RWPE1 (cell line): ENCODE measurements around the gene KRIT1.
A peak's percentile ranks its signal among the peaks of the same experiment; 100 is the strongest.

ENCODE experiments used
- CTCF ChIA-PET: fragments of 350-600 bp; sonication (Branson Sonifier 250); formaldehyde crosslinking; extraction: SDS; loops from one replicate; lab custom pipeline; 2021; lab: Yijun Ruan, JAX
- POLR2A ChIA-PET: fragments of 400-600 bp; formaldehyde crosslinking; extraction: SDS; loops from one replicate; lab custom pipeline; 2020; ENCODE audit warnings: antibody characterized with exemption; ENCODE audit not compliant: low non-redundant PET; lab: Yijun Ruan, JAX
- DNase-seq: peaks from one replicate; pipeline ENCODE4 v3.0.0; 2012; ENCODE audit warnings: low spot score
- H3K27ac ChIP-seq: fragments of 450-650 bp; 2 replicates; pipeline ENCODE4 v1.5.1; 2017
- CTCF ChIP-seq: fragments of 450-650 bp; conservative IDR thresholded peaks from 2 replicates; pipeline ENCODE4 v1.5.1; 2017; ENCODE audit warnings: low read depth, mild to moderate bottlenecking

The KRIT1 gene

DNA sequence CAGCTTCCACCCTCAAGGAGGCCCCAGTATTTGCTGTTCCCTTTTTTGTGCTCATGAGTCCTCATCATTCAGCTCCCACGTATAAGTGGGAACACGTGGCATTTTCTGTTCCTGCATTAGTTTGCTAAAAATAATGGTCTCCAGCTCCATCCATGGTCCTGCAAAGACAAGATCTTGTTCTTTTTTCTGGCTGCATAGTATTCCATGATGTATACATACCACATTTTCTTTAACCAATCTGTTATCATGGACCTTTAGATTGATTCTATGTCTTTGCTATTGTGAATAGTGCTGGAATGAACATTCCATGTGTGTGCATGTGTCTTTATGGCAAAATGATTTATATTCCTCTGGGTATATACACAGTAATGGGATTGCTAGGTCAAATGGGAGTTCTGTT, 17.0 kb downstream of the KRIT1 start:
- no peak for TF ChIP-seq CTCF
- H3K27ac ChIP-seq: no peak overlapping the region
- no peak for DNase-seq
- CTCF ChIA-PET: no interaction called here
- POLR2A ChIA-PET: no interaction called here

DNA sequence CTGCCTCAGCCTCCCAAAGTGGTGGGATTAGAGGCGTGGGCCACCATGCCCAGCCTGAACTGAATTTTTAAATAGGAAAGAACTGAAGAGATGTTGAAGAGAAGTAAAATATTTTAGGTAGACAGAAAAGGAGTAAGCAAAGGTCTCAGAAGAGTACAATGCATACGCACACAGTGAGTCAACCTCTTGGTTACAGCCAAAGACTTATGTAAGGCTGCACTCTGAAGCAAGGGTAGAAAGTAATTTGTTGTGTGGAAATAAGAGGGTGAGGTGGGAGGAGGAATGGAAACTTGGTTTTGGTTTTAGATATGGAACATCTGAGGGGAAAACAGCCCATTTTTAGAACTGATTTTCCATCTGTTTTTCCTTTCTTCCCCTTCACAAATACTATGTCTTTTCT, 17.6 kb downstream of the KRIT1 start:
- no peak overlapping the region for H3K27ac ChIP-seq
- no peak for TF ChIP-seq CTCF
- ChIA-PET CTCF (no interaction called here), POLR2A (no interaction called here)
- no peak for DNase-seq

GRCh38 chr7:92226981-92227380, 18.7 kb downstream of the KRIT1 start:
- no peak for DNase-seq
- ChIA-PET POLR2A (no interaction called here), CTCF (no interaction called here)
- no peak for TF ChIP-seq CTCF
- H3K27ac ChIP-seq: peak overlapping the region; percentile 5; the same call in 1 of the 2 replicates

DNA sequence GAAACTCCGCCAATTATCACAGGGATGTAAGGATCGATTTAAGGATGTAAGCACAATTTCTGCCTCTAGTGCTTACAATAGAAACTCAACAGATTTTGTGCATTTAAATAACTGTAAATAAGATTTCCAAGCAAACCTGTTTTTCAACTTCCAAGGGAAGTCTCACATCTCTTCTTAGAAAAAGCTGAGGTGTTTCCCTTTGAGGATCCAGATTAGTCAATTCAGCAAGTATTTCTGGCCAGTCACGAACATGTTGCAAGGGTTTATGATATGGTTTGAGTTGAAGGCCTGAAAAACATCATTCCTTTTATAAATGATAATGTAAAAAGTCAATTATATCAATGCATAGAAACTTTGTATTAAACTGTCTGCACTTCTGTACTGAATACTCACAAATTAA, 23.9 kb downstream of the KRIT1 start:
- ChIA-PET CTCF (no interaction called here), POLR2A (no interaction called here)
- no peak for DNase-seq
- H3K27ac ChIP-seq: no peak overlapping the region
- no peak for TF ChIP-seq CTCF

GRCh38 chr7:92206672-92207071, 39.0 kb downstream of the KRIT1 start:
- no peak for TF ChIP-seq CTCF
- CTCF ChIA-PET: interaction anchor here (0.8 kb wide), 1 partner anchor 139 kb away, joined by 3 read pairs; no protein-coding TSS in a partner anchor
- POLR2A ChIA-PET: no interaction called here
- no peak overlapping the region for H3K27ac ChIP-seq
- DNase-seq: no peak

GRCh38 chr7:92205987-92206386, 39.7 kb downstream of the KRIT1 start:
- no peak overlapping the region for H3K27ac ChIP-seq
- CTCF ChIA-PET: interaction anchor here (0.6 to 0.8 kb wide), 2 partner anchors 140 to 195 kb away, joined by 3 read pairs; no protein-coding TSS in a partner anchor
- no peak for TF ChIP-seq CTCF
- POLR2A ChIA-PET: no interaction called here
- no peak for DNase-seq

DNA sequence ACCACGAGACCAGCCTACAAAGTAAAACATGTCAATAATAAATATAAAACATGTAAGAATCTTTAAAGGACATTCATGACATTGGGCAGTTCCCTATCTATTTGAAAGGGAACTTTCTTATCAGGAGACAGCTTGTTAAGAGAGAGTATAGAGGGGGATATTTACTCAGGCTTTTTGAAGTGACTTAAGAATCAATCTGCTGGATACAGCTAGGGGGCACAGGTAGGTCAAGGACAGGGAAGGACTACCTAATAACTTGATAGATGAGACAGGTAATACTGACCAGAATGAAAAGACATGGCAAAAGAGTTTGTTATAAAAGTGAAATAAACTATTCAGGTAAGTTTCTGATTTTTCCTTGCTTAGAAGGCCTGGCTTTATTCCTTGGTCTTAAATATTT, 44.9 kb downstream of the KRIT1 start:
- TF ChIP-seq CTCF: no peak
- ChIA-PET POLR2A (no interaction called here), CTCF (no interaction called here)
- H3K27ac ChIP-seq: no peak overlapping the region
- DNase-seq: no peak
